HG03060 (cell line): ENCODE measurements around the gene TAS1R2.
"Not testable (repeated sequence)": the region's sequence is repeated elsewhere in the genome, so short reads cannot be mapped to it uniquely, and the experiment has no call there.

ENCODE experiments used
- ATAC-seq: cut with Tn5 transposase; IDR thresholded peaks from one replicate; pipeline ENCODE4 v1.9.1; 2021; ENCODE audit warnings: low read depth, moderate number of reproducible peaks; ENCODE audit not compliant: unreplicated experiment

TAS1R2 gene

DNA sequence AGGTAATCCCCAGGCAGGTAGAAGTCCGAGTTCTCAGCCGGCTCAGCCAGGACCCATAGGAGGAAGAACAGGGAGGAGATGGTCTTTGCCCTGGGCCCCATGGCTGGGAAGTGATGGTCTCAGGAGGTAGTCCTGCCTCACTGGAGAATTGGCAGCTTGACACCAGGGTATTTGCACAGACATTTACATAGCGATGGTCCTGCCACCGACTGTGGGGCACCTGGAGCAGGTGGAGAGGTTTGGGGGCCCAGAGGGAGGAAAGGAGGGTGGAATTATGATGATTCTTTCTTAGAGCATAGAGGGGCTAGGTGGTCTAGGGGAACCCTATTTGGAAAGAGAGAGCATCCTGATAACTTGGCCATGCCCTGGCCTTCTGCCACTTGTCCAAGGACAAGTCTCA, at the start of gene TAS1R2:
Gene TAS1R2 (minus strand): TSS at position 101 of the 400 bp plus-strand sequence. CDS start 0 bp downstream, at position 101.
- ATAC-seq = no peak

DNA sequence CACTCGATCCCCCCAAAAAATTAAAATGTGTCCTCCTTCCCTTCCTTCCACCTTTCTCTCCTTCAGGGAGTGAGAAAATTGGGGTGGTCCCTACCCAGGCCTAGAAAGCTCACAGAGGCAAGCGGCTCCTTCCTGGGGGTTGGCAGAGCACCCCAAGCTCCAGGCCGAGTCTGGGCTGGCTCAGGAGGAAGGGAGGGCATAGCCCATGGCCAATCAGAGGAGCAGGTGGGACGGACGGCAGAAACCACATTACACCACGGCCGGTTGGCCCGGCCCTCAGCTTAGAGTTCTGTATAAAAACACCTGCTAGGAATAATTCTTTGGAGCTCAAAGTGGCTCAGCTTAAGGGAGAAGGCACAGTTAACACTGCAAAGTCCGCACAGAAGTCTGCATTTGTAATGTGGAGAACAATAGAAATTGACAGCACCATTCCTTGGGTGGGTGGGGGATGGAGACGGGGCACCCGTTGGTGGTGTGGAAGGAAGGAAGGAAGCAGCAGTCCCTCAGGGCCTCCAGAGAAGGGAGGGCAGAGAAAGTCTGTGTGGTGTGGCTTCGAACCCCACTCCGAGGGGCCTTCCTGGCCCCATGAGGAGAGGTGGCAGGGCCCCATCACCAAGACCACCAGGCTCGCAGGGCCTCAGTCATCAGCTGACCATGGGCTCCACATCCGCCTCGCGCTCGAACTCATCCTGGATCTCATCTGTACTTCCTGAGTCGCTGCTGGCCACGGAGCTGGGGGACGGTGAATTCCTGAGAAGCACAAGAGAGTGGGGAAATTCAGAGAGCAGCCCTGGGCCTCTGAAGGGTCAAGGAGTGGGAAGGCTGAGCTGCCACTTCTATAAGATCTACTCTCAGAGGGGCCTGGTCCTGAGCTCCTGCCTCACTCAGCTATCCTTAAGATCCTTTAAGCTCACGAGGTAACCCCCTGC, 48.7 kb upstream of the TAS1R2 start:
- ATAC-seq = no peak

GRCh38 chr1:18907021-18907916, 47.8 kb upstream of the TAS1R2 start:
- ATAC-seq = no peak

DNA sequence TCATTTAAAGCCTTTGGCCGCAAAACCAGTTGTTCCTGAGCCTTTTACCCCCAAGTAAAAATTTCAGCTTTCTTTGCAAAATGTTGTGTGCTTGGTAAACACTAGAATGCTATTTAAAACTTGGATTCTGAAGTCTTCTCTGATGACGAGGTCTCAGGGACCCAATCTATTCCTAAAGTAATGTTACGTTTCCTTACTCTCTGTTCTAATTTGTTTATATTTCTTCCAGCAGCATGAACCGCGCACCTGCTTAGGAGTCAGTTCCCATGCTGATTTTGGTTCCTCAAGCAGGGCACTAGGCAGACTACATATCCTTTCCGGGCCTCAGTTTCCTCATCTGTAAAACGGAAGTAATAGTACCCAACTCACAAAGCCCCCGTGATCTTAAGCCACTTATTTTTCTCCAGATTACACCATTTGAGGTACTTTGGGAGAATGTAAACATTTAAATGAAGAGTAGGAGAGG, 43.9 kb upstream of the TAS1R2 start:
- ATAC-seq = no peak

GRCh38 chr1:18902523-18903290, 43.2 kb upstream of the TAS1R2 start, which contains the start of gene ALDH4A1:
Gene ALDH4A1, minus strand, starts transcription at chr1:18902555. Its CDS starts 32 bp downstream, at chr1:18902523.
- ATAC-seq = peak; percentile 93

- no peak for ATAC-seq
Measured at GRCh38 chr1:18901952-18902522, 42.6 kb upstream of the TAS1R2 start.

DNA sequence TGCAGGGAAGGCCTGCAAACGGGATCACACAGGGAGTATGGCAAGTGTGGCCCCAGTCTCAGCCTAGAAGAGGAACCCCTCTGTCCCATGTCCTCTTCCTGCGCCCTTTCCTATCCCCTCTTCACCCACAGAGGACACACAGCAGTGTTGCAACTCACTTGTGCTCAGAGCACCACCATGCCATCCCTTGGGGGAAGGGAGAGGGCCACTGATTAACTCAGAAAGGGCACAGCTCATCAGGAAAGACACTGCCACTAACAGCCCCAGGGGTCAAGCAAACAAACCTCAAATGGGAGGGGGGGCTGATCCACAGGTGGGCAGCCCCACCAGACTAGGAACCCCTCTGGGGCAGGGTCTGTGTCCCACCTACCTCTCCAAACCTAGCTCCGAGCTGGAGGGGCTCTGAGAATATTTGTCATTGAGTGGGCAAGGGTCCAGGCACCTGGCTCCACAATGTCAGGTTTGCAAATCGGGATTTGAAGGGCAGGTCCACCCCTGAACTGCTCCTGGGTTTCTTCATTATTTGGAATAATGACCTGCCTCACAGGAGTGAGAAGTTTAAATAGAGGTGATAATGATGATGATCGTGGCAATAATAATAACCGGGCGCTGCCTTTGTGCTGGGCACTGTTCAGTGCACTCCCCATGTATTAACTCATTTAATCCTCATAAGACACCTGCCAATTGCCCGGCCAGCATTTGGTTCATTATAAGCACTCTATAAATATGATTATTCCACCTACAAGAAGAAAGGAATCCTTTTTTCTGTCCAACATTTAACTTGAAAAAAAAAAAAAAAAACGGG, 41.9 kb upstream of the TAS1R2 start:
- no peak for ATAC-seq

GRCh38 chr1:18900303-18900841, 40.9 kb upstream of the TAS1R2 start:
- no peak for ATAC-seq

- no peak for ATAC-seq
Measured at GRCh38 chr1:18899363-18900049, 40.0 kb upstream of the TAS1R2 start.

- no peak for ATAC-seq
Measured at GRCh38 chr1:18898567-18898966, 39.1 kb upstream of the TAS1R2 start.

DNA sequence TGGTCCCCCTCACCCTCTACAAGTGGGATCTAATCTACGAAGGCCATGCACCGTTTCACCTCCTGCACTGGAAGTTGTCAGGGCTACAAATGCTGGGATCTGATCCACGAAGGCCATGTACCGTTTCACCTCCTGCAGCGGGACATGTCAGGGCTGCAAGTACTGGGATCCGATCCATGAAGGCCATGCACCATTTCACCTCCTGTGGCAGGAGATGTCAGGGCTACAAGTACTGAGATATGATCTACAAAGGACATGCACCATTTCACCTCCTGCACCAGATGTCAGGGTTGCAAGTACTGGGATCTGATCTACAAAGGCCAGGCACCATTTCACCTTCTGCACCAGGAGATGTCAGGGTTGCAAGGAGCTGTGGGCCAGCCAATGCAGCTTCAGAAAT, 35.9 kb upstream of the TAS1R2 start:
- ATAC-seq = no peak

DNA sequence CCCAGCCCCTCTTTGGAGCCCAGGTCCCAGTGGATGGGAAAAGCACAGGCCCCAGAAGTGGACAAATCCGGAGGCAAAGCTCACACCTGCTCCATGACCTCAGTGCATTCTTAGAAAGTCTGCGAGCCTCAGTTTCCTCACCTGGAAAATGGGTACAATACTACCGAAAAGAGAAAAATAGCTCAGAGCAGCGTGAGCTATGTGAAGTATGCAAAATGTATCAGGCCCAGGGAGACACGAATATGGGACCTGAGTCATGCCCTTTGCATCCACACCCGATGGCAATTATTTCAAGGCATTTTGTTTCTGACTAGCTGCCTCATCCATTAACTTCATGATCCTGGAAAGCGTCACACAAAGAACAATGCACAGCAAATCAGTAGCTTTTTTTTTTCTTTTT, 33.7 kb upstream of the TAS1R2 start:
- no peak for ATAC-seq

- ATAC-seq = not testable (repeated sequence)
Measured at GRCh38 chr1:18891858-18892257, 32.4 kb upstream of the TAS1R2 start.

DNA sequence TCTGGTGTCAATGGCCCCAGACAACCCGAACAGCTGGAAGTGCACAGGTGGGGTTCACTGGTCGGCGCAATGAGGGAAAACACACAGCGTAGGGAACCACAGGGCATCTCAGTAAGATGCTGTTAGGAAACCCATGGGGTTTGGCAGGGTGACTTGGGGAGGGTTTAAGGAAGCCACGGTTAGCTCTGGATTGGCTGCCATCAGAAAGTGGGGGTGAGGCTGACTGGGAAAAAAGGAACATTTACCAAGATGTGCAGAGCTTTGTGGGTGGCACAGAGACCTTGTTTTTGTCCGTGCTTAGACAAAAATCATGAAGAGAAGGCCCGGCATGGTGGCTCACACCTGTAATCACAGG, 31.9 kb upstream of the TAS1R2 start:
- no peak for ATAC-seq

GRCh38 chr1:18890706-18891425, 31.4 kb upstream of the TAS1R2 start:
- ATAC-seq = no peak

DNA sequence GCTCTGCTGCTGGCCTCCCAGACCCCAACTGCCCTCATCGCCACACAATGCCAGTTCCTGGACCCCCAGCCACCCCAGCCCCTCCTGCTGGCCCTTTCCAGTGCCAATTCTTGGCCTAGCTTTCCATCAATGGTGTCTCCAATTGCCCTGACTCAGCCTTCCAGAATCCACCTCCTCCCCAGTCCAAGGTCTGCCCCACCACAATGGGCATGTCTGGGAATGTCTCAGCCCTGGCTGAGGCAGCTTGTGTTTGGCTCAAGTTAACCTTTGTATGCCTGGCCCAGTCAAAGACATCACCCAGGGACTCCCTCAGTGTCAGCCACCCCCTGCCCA, 26.5 kb upstream of the TAS1R2 start:
- ATAC-seq = no peak

- ATAC-seq = no peak
Measured at GRCh38 chr1:18885311-18886002, 26.0 kb upstream of the TAS1R2 start.
